ENCODE measurements around the gene FAHD2A. TPM values are rescaled to one million over a fixed set of nuclear protein-coding genes. Genes with fewer than 3 reads are reported as not detected.

Gene FAHD2A
- total and polyA plus RNA-seq, 2 experiments from 2014 or later, result 27.6 to 51.0 TPM

DNA sequence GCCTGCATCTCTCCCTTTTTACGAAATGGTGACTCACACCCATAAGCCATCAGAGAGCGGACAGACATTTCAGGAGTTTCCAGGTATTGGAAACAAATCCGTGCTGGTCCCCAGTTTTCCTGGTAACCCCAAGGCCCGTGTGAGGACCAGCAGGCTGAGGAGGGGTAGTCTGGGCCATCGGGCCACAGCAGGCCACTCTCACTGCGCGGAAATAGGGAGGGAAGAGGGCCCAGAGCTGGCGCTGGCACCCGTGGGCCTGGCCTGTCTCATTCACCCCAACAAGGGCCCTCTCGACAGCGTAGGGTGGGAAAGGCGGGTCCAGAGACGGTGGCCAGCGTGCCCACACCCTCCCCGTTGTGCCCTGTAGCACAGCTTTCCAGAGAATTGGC is 13.7 kb upstream of the FAHD2A start:
- Histone ChIP-seq H3K79me2 (replicated peaks; ENCODE audit: insufficient read depth) (no peaks in the 10 kb centered on the region), H3K9me2 (ENCODE audit: insufficient read depth) (no peaks in the 10 kb centered on the region), H3K36me3 (ENCODE audit: insufficient read depth) (no peaks in the 10 kb centered on the region), H3K27me3 (ENCODE audit: insufficient read depth) (0 out of 2 replicates have a peak, but pooled peaks cover 3% of the 10 kb centered on the region), H3K4me3 (0 out of 2 replicates have a peak overlapping the region, but pooled peaks have one; percentile 38), H3K4me1 (ENCODE audit: insufficient read depth) (no peaks in the 10 kb centered on the region), H3K4me2 (peak overlapping the region; percentile 70), H3F3A (replicated peaks; ENCODE audit: low read depth) (no peaks in the 10 kb centered on the region), H4K20me1 (replicated peaks; ENCODE audit: insufficient read depth) (no peaks in the 10 kb centered on the region), H2AFZ (peak overlapping the region; percentile 96), H3K27ac (ENCODE audit: low read depth) (no peak overlapping the region)
- DNase-seq (ENCODE audit: low spot score) (no peak), ATAC-seq (peak; percentile 56)
- Mint-ChIP-seq H3K4me1 (no peaks in the 10 kb centered on the region; the same call in 1 of the 3 replicates), H3K4me3 (no peak overlapping the region), H3K36me3 (ENCODE audit: low read depth) (no peaks in the 10 kb centered on the region), H3K27me3 (ENCODE audit: insufficient read depth, low read depth, poor library complexity) (peaks cover 20% of the 10 kb centered on the region), H3K27ac (no peak overlapping the region), H3K9me3 (peaks cover 2% of the 10 kb centered on the region; the same call in 2 of the 3 replicates)
- TF ChIP-seq ZNF114 (CRISPR knock-in tag; IDR thresholded peaks at IDR 0.05), result no peak
- TF ChIP-seq, protein P1, sequence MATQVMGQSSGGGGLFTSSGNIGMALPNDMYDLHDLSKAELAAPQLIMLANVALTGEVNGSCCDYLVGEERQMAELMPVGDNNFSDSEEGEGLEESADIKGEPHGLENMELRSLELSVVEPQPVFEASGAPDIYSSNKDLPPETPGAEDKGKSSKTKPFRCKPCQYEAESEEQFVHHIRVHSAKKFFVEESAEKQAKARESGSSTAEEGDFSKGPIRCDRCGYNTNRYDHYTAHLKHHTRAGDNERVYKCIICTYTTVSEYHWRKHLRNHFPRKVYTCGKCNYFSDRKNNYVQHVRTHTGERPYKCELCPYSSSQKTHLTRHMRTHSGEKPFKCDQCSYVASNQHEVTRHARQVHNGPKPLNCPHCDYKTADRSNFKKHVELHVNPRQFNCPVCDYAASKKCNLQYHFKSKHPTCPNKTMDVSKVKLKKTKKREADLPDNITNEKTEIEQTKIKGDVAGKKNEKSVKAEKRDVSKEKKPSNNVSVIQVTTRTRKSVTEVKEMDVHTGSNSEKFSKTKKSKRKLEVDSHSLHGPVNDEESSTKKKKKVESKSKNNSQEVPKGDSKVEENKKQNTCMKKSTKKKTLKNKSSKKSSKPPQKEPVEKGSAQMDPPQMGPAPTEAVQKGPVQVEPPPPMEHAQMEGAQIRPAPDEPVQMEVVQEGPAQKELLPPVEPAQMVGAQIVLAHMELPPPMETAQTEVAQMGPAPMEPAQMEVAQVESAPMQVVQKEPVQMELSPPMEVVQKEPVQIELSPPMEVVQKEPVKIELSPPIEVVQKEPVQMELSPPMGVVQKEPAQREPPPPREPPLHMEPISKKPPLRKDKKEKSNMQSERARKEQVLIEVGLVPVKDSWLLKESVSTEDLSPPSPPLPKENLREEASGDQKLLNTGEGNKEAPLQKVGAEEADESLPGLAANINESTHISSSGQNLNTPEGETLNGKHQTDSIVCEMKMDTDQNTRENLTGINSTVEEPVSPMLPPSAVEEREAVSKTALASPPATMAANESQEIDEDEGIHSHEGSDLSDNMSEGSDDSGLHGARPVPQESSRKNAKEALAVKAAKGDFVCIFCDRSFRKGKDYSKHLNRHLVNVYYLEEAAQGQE (IDR thresholded peaks at IDR 0.05; ENCODE audit: unreplicated experiment), result no peak
- TF ChIP-seq, protein P2, sequence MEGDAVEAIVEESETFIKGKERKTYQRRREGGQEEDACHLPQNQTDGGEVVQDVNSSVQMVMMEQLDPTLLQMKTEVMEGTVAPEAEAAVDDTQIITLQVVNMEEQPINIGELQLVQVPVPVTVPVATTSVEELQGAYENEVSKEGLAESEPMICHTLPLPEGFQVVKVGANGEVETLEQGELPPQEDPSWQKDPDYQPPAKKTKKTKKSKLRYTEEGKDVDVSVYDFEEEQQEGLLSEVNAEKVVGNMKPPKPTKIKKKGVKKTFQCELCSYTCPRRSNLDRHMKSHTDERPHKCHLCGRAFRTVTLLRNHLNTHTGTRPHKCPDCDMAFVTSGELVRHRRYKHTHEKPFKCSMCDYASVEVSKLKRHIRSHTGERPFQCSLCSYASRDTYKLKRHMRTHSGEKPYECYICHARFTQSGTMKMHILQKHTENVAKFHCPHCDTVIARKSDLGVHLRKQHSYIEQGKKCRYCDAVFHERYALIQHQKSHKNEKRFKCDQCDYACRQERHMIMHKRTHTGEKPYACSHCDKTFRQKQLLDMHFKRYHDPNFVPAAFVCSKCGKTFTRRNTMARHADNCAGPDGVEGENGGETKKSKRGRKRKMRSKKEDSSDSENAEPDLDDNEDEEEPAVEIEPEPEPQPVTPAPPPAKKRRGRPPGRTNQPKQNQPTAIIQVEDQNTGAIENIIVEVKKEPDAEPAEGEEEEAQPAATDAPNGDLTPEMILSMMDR (conservative IDR thresholded peaks at IDR 0.05; ENCODE audit: low read depth in 2 of 2), result no peak
- no peak for TF ChIP-seq EZH2phosphoT487 (IDR thresholded peaks at IDR 0.05; ENCODE audit: unreplicated experiment)
- no peak for TF ChIP-seq JUNB (IDR thresholded peaks at IDR 0.05; ENCODE audit: unreplicated experiment)
- TF ChIP-seq STAT1 (IDR thresholded peaks at IDR 0.05; ENCODE audit: unreplicated experiment), result no peak
- no peak for TF ChIP-seq EZH2 (IDR thresholded peaks at IDR 0.05; ENCODE audit: low read depth, unreplicated experiment)
- TF ChIP-seq, protein P3, sequence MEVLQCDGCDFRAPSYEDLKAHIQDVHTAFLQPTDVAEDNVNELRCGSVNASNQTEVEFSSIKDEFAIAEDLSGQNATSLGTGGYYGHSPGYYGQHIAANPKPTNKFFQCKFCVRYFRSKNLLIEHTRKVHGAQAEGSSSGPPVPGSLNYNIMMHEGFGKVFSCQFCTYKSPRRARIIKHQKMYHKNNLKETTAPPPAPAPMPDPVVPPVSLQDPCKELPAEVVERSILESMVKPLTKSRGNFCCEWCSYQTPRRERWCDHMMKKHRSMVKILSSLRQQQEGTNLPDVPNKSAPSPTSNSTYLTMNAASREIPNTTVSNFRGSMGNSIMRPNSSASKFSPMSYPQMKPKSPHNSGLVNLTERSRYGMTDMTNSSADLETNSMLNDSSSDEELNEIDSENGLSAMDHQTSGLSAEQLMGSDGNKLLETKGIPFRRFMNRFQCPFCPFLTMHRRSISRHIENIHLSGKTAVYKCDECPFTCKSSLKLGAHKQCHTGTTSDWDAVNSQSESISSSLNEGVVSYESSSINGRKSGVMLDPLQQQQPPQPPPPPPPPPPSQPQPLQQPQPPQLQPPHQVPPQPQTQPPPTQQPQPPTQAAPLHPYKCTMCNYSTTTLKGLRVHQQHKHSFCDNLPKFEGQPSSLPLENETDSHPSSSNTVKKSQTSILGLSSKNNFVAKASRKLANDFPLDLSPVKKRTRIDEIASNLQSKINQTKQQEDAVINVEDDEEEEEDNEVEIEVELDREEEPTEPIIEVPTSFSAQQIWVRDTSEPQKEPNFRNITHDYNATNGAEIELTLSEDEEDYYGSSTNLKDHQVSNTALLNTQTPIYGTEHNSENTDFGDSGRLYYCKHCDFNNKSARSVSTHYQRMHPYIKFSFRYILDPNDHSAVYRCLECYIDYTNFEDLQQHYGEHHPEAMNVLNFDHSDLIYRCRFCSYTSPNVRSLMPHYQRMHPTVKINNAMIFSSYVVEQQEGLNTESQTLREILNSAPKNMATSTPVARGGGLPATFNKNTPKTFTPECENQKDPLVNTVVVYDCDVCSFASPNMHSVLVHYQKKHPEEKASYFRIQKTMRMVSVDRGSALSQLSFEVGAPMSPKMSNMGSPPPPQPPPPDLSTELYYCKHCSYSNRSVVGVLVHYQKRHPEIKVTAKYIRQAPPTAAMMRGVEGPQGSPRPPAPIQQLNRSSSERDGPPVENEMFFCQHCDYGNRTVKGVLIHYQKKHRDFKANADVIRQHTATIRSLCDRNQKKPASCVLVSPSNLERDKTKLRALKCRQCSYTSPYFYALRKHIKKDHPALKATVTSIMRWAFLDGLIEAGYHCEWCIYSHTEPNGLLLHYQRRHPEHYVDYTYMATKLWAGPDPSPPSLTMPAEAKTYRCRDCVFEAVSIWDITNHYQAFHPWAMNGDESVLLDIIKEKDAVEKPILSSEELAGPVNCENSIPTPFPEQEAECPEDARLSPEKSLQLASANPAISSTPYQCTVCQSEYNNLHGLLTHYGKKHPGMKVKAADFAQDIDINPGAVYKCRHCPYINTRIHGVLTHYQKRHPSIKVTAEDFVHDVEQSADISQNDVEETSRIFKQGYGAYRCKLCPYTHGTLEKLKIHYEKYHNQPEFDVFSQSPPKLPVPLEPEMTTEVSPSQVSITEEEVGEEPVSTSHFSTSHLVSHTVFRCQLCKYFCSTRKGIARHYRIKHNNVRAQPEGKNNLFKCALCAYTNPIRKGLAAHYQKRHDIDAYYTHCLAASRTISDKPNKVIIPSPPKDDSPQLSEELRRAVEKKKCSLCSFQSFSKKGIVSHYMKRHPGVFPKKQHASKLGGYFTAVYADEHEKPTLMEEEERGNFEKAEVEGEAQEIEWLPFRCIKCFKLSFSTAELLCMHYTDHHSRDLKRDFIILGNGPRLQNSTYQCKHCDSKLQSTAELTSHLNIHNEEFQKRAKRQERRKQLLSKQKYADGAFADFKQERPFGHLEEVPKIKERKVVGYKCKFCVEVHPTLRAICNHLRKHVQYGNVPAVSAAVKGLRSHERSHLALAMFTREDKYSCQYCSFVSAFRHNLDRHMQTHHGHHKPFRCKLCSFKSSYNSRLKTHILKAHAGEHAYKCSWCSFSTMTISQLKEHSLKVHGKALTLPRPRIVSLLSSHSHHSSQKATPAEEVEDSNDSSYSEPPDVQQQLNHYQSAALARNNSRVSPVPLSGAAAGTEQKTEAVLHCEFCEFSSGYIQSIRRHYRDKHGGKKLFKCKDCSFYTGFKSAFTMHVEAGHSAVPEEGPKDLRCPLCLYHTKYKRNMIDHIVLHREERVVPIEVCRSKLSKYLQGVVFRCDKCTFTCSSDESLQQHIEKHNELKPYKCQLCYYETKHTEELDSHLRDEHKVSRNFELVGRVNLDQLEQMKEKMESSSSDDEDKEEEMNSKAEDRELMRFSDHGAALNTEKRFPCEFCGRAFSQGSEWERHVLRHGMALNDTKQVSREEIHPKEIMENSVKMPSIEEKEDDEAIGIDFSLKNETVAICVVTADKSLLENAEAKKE (CRISPR knock-in tag; IDR thresholded peaks at IDR 0.05), result no peak
- no peak for TF ChIP-seq NANOG (IDR thresholded peaks at IDR 0.05; ENCODE audit: borderline replicate concordance)
- TF ChIP-seq, protein P4, sequence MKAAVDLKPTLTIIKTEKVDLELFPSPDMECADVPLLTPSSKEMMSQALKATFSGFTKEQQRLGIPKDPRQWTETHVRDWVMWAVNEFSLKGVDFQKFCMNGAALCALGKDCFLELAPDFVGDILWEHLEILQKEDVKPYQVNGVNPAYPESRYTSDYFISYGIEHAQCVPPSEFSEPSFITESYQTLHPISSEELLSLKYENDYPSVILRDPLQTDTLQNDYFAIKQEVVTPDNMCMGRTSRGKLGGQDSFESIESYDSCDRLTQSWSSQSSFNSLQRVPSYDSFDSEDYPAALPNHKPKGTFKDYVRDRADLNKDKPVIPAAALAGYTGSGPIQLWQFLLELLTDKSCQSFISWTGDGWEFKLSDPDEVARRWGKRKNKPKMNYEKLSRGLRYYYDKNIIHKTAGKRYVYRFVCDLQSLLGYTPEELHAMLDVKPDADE (IDR thresholded peaks at IDR 0.05), result no peak
- TF ChIP-seq CREB1 (CRISPR knock-in tag; IDR thresholded peaks at IDR 0.05; ENCODE audit: low read depth), result no peak
- no peak for TF ChIP-seq POLR2AphosphoS5 (IDR thresholded peaks at IDR 0.05; ENCODE audit: low read depth)
- no peak for TF ChIP-seq ZNF331 (CRISPR knock-in tag; IDR thresholded peaks at IDR 0.05; ENCODE audit: low read depth)

All from GM23338 (cell line).